ENCODE data around the gene SYCE3. TPM values are rescaled to one million over a fixed set of nuclear protein-coding genes. Genes with fewer than 3 reads are reported as not detected.

SYCE3 gene
- total RNA-seq, 1 donor from 2014 or later = not detected

DNA sequence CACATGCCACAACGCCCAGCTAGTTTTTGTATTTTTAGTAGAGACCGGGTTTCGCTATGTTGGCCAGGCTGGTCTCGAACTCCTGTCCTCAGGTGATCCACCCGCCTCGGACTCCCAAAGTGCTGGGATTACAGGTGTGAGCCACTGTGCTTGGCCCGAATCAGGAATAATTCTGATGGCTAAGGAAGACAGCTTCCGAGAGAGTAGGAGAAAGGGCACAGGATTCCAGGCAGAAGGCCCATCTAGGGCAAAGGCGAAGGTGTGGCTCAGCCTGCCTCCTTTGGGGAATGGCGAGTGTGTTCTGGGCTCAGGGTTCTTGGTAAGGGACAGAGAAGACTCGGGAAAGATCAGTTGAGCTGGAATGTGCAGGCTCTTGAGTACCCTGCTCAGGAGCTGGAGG is 1.6 kb upstream of the SYCE3 start:
- TF ChIP-seq, protein P1, sequence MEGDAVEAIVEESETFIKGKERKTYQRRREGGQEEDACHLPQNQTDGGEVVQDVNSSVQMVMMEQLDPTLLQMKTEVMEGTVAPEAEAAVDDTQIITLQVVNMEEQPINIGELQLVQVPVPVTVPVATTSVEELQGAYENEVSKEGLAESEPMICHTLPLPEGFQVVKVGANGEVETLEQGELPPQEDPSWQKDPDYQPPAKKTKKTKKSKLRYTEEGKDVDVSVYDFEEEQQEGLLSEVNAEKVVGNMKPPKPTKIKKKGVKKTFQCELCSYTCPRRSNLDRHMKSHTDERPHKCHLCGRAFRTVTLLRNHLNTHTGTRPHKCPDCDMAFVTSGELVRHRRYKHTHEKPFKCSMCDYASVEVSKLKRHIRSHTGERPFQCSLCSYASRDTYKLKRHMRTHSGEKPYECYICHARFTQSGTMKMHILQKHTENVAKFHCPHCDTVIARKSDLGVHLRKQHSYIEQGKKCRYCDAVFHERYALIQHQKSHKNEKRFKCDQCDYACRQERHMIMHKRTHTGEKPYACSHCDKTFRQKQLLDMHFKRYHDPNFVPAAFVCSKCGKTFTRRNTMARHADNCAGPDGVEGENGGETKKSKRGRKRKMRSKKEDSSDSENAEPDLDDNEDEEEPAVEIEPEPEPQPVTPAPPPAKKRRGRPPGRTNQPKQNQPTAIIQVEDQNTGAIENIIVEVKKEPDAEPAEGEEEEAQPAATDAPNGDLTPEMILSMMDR (IDR thresholded peaks at IDR 0.05) = no peak
- TF ChIP-seq EZH2 (IDR thresholded peaks at IDR 0.05) (no peak), EZH2phosphoT487 (IDR thresholded peaks at IDR 0.05) (no peak)
- Histone ChIP-seq H2AFZ (replicated peaks) (no peak overlapping the region), H3K4me2 (no peak overlapping the region), H3K27ac (no peak overlapping the region), H3K9ac (no peak overlapping the region), H3F3A (ENCODE audit: low read depth) (peaks cover 11% of the 10 kb centered on the region), H4K20me1 (ENCODE audit: low read depth) (no peaks in the 10 kb centered on the region), H3K4me3 (no peak overlapping the region), H3K79me2 (ENCODE audit: low read depth) (no peaks in the 10 kb centered on the region), H3K4me1 (peaks cover 5% of the 10 kb centered on the region), H3K36me3 (no peaks in the 10 kb centered on the region), H3K9me3 (ENCODE audit: low read depth) (no peaks in the 10 kb centered on the region), H3K27me3 (peaks cover 25% of the 10 kb centered on the region)
- no peaks in the 10 kb centered on the region for H3K9me3 Mint-ChIP-seq
- H3K36me3 Mint-ChIP-seq = peaks cover 3% of the 10 kb centered on the region
- H3K27me3 Mint-ChIP-seq (ENCODE audit: insufficient read depth, low read depth) = peaks cover 10% of the 10 kb centered on the region
- no peak for DNase-seq (ENCODE audit: low spot score)
- H3K4me1 Mint-ChIP-seq = peaks cover 11% of the 10 kb centered on the region
- no peak overlapping the region for H3K27ac Mint-ChIP-seq
- H3K4me3 Mint-ChIP-seq = peak overlapping the region; percentile 64

DNA sequence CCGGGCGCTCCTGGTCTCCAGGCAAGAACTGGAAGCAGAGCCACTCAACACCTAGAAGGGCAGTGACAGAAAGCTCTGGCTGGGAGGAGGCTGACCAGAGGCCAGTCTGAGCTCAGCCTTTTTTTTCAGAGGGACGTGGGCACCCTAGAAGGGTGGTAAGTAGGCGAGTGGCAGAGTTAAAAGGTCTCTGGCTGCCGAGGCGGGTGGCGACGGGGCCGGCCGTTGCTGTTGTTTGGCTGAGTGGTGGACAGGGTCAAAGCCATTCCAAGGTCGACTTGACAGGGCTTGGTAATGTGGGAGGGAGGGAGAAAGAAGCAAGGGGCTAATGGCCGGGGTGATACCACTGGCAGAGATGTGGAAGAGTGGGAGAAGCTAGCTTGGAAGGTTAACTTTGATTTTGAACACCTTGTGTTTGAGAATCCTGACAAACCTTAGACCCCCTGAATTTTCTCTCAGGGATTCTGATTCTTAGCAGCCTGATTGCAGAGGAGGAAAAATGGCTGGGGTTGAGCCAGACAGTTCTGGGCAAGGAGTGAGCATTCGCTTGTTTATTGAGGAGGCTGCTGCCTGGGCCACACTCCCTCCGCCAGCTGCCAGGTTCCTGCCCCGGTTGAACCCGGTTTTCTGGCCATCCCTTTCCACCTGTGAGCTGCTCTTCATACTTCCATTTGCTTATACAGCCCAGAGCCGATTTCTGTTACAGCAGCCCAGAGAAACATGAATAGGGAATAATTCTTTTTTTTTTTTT is 868 bp upstream of the SYCE3 start:
- Histone ChIP-seq H2AFZ (replicated peaks) (peak overlapping the region; percentile 95), H3K27ac (no peak overlapping the region), H3K36me3 (no peaks in the 10 kb centered on the region), H3K79me2 (ENCODE audit: low read depth) (no peaks in the 10 kb centered on the region), H3K4me3 (peak overlapping the region; percentile 82), H3F3A (ENCODE audit: low read depth) (peaks cover 11% of the 10 kb centered on the region), H3K9ac (no peak overlapping the region), H3K27me3 (peaks cover 25% of the 10 kb centered on the region), H3K4me2 (peak overlapping the region; percentile 94), H4K20me1 (ENCODE audit: low read depth) (no peaks in the 10 kb centered on the region), H3K4me1 (peaks cover 5% of the 10 kb centered on the region), H3K9me3 (ENCODE audit: low read depth) (no peaks in the 10 kb centered on the region)
- H3K27me3 Mint-ChIP-seq (ENCODE audit: insufficient read depth, low read depth) = peaks cover 12% of the 10 kb centered on the region
- H3K9me3 Mint-ChIP-seq = no peaks in the 10 kb centered on the region
- peak overlapping the region; percentile 95 for H3K4me3 Mint-ChIP-seq
- peaks cover 3% of the 10 kb centered on the region for H3K36me3 Mint-ChIP-seq
- H3K4me1 Mint-ChIP-seq = peaks cover 11% of the 10 kb centered on the region
- peak overlapping the region; percentile 57 for H3K27ac Mint-ChIP-seq
- TF ChIP-seq, protein P1 (IDR thresholded peaks at IDR 0.05) = no peak
- TF ChIP-seq EZH2phosphoT487 (IDR thresholded peaks at IDR 0.05) (no peak), EZH2 (IDR thresholded peaks at IDR 0.05) (no peak)
- no peak for DNase-seq (ENCODE audit: low spot score)

DNA sequence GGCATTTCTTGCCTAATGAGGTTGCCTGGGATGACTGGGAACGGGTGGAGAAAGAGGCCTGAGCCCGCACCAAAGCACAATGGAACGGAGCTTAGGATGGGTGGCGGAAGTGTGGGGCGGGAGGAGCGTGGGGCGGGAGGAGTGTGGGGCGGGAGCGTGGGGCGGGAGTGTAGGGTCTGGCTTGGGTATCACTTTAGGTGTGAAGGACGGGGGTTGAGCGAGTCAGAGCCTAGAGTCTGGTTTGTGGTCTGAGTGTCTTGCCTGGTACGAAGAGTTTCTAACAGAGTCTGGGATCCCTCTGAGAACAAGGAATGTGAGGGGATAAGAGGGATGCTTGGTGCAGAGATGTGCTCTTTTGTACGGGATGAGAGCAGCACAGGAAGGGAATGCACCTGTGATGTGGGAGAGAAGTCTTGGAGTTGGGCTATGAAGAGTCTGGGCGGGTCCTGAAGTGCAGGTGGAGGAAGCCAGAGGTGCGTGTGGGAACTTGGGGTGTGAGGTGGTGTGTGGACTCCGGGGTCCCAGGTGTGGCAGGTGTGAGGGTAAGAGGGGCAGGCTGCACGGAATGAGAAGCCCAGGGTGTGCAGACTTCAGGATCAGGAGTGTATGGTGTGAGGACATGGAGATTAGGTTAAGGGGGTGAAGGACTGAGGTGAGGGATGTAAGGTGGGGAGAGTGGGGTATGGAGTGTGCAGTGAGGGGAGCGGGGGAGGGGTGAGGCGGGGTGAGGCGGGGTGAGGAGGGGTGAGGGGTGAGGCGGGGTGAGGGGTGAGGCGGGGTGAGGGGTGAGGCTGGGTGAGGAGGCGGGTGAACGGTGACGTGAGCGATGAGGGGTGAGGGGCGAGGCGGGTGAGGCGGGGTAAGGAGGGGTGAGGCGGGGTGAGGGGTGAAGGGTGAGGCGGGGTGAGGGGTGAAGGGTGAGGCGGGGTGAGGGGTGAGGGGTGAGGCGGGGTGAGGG is 1.0 kb downstream of the SYCE3 start:
- Histone ChIP-seq H3F3A (ENCODE audit: low read depth) (peaks cover 11% of the 10 kb centered on the region), H3K27me3 (peaks cover 25% of the 10 kb centered on the region), H3K79me2 (ENCODE audit: low read depth) (no peaks in the 10 kb centered on the region), H3K9ac (no peak overlapping the region), H4K20me1 (ENCODE audit: low read depth) (no peaks in the 10 kb centered on the region), H3K27ac (no peak overlapping the region), H3K4me3 (no peak overlapping the region), H2AFZ (replicated peaks) (no peak overlapping the region), H3K9me3 (ENCODE audit: low read depth) (no peaks in the 10 kb centered on the region), H3K36me3 (no peaks in the 10 kb centered on the region), H3K4me2 (no peak overlapping the region), H3K4me1 (peaks cover 5% of the 10 kb centered on the region)
- no peak for DNase-seq (ENCODE audit: low spot score)
- Mint-ChIP-seq H3K36me3 (no peaks in the 10 kb centered on the region), H3K27ac (no peak overlapping the region), H3K27me3 (ENCODE audit: insufficient read depth, low read depth) (peaks cover 16% of the 10 kb centered on the region), H3K4me3 (peak overlapping the region; percentile 76), H3K4me1 (peaks cover 11% of the 10 kb centered on the region), H3K9me3 (no peaks in the 10 kb centered on the region)
- TF ChIP-seq EZH2 (IDR thresholded peaks at IDR 0.05) (no peak), EZH2phosphoT487 (IDR thresholded peaks at IDR 0.05) (no peak)
- TF ChIP-seq, protein P1 (IDR thresholded peaks at IDR 0.05) = no peak
